Heart left ventricle (tissue), 16 donors: ENCODE measurements around the gene CNN2. TPM values are rescaled to one million over a fixed set of nuclear protein-coding genes. Genes with fewer than 3 reads are reported as not detected.

Experiments used
- ATAC-seq, 4 donors: fragments of 200-7000 bp; cut with Tn5 transposase; one replicate each; pipeline ENCODE4 v1.9.1; 2020 to 2022; ENCODE audit warnings: moderate library complexity in 4 of 4, mild to moderate bottlenecking in 3 of 4, moderate number of reproducible peaks in 1 of 4
- DNase-seq, 5 donors: peaks; one replicate each; pipeline ENCODE4 v3.0.0-alpha.2; 2020
- H3K27ac ChIP-seq, 12 donors: fragments of 200-600 bp; sonication (generic) in 4 of 12; one replicate each; pipeline versions ENCODE4 v1.5.0 to v1.8.0; 2016 to 2022; ENCODE audit warnings: mild to moderate bottlenecking in 2 of 12
- H3K27me3 ChIP-seq, 9 donors: fragments of 200-600 bp; sonication (generic) in 2 of 9; one replicate each; pipeline versions ENCODE4 v1.5.1 to v1.8.0; 2016 to 2022; ENCODE audit warnings: mild to moderate bottlenecking in 3 of 9
- H3K36me3 ChIP-seq, 9 donors: fragments of 200-600 bp; sonication (generic) in 2 of 9; one replicate each; pipeline versions ENCODE4 v1.5.0 to v1.8.0; 2018 to 2022; ENCODE audit warnings: mild to moderate bottlenecking in 2 of 9
- H3K4me1 ChIP-seq, 12 donors: fragments of 200-600 bp; sonication (generic) in 4 of 12; one replicate each; pipeline versions ENCODE4 v1.5.0 to v1.8.0; 2016 to 2022; ENCODE audit warnings: mild to moderate bottlenecking in 3 of 12
- H3K4me3 ChIP-seq, 12 donors: fragments of 200-600 bp; sonication (generic) in 4 of 12; one replicate each; pipeline versions ENCODE4 v1.5.0 to v1.8.0; 2017 to 2022; ENCODE audit warnings: mild to moderate bottlenecking in 9 of 12, moderate library complexity in 4 of 12
- H3K9me3 ChIP-seq, 12 donors: fragments of 200-600 bp; sonication (generic) in 4 of 12; one replicate each; pipeline versions ENCODE4 v1.5.0 to v1.8.0; 2016 to 2022; ENCODE audit warnings: mild to moderate bottlenecking in 1 of 12
- POLR2A ChIP-seq, 2 donors: fragments of 450-650 bp; IDR thresholded peaks; one replicate each; pipeline ENCODE4 v1.6.1; 2017; ENCODE audit warnings: antibody characterized with exemption in 2 of 2, mild to moderate bottlenecking in 2 of 2, moderate library complexity in 2 of 2
- WGBS, 4 donors: extraction: QIAGEN DNeasy Blood & Tissue Kit in 2 of 4; methylation state at CpG; one replicate each; pipeline versions ENCODE4 v1.1.5 to v1.1.7; 2013 to 2018; 5-methylcytosine and 5-hydroxymethylcytosine counted together
- intact Hi-C, 10 donors: fragments of 100-400 bp; cut with DNase I; formaldehyde crosslinking; loops; one replicate each; pipeline versions ENCODE4 v1.11.1 to v1.14.2; 2022
- polyA plus RNA-seq, 2 donors: library from polyadenylated mRNA; stranded (reverse); fragments of 200-250 nt; gene quantifications; one replicate each; pipeline ENCODE4 v1.2.3, GENCODE V29; 2013
- total RNA-seq, 9 donors: library from RNA; depleted of rRNA in 2 of 9; stranded (reverse); fragments of >200 nt in 2 of 9; fragmentation: NEBNext Ultra II Directional in 3 of 9; extraction: Animal tissue kit (Norgen Biotek cat#: 25700) in 3 of 9; gene quantifications; one replicate each; pipeline versions ENCODE4 v1.1.0 to v1.2.4, GENCODE V29; 2016 to 2023
- TF ChIP-seq, protein P1 (sequence below), 12 donors: fragments of 200-600 bp; sonication (generic) in 4 of 12; IDR thresholded peaks; one replicate each; pipeline versions ENCODE4 v1.5.0 to v1.8.0; 2018 to 2022; ENCODE audit warnings: antibody characterized with exemption in 12 of 12, mild to moderate bottlenecking in 5 of 12
- donor health status: ischemic (EF 13 %, LVEDD 7.1; RV severe dilation, severe dysfunction).
- donor health status: healthy with polysubstance abuse.
- donor health status: DM: no; HTN: yes; CAD: no.
- donor health status: DM: no; HTN: no; CAD: no.
- donor health status: ischemic (EF 25% LVEDD 6.9; RV normal size, moderate dysfunction).
- donor health status: ischemic (EF 25% LVEDD 5.7; RV mildly dilated, moderate dysfunction).
- donor health status: healthy.
- donor health status: DM: yes; HTN: yes; CAD: no.
- donor health status: ischemic (EF 35%, LVEDD 5.7; RV mildly dilated, moderate dysfunction).
- donor health status: nonischemic (EF 11% LVEDD 7.7; RV severe dilation, severe dysfunction).
- donor health status: DM: yes; HTN: yes; CAD: no.
- donor health status: PGD.
- donor health status: ischemic (EF 29% LVEDD 5.4; RV normal size, mild dysfunction).
- donor health status: nonischemic (EF 23%, LVEDD 6.1; RV moderate dilation, normal function).

Gene CNN2
- total and polyA plus RNA-seq, 11 donors = 26.2 to 98.5 (median 58.2) TPM

DNA sequence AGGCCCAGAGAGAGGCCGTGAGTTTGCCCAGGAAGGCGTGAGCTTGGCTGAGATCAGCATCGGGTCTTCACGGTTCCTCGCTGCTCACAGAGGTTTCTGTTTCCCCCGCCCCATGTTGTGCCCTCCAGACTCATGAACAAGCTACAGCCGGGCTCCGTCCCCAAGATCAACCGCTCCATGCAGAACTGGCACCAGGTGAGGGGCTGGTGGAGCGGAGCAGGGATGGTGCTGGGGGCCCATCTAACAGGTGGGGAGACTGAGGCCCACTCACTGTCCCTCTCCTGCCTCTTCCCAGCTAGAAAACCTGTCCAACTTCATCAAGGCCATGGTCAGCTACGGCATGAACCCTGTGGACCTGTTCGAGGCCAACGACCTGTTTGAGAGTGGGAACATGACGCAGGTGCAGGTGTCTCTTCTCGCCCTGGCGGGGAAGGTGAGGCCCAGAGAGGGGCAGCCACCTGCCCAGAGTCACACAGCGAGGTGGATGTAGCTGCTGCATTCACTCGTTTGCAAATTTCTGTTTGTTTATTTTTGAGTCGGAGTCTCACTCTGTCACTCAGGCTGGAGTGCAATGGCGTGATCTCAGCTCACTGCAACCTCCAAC is 6.0 kb downstream of the CNN2 start:
- 86 to 90% (median 89%) methylated on average over 20 of the region's 20 CpGs for WGBS, 4 donors
- peaks cover 0 to 46% (median 33%) of the 10 kb centered on the region in 9 donors for H3K36me3 ChIP-seq
- DNase-seq (no peak), ATAC-seq (no peak)
- TF ChIP-seq, protein P1, sequence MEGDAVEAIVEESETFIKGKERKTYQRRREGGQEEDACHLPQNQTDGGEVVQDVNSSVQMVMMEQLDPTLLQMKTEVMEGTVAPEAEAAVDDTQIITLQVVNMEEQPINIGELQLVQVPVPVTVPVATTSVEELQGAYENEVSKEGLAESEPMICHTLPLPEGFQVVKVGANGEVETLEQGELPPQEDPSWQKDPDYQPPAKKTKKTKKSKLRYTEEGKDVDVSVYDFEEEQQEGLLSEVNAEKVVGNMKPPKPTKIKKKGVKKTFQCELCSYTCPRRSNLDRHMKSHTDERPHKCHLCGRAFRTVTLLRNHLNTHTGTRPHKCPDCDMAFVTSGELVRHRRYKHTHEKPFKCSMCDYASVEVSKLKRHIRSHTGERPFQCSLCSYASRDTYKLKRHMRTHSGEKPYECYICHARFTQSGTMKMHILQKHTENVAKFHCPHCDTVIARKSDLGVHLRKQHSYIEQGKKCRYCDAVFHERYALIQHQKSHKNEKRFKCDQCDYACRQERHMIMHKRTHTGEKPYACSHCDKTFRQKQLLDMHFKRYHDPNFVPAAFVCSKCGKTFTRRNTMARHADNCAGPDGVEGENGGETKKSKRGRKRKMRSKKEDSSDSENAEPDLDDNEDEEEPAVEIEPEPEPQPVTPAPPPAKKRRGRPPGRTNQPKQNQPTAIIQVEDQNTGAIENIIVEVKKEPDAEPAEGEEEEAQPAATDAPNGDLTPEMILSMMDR (IDR thresholded peaks at IDR 0.05) = no peak
- no peak for TF ChIP-seq POLR2A (IDR thresholded peaks at IDR 0.05)
- no peak overlapping the region for H3K4me3 ChIP-seq
- peaks cover 0 to 7% (median 0%) of the 10 kb centered on the region in 9 donors for H3K27me3 ChIP-seq
- H3K9me3 ChIP-seq = no peaks in the 10 kb centered on the region
- intact Hi-C loops = loop anchor here in 1 of 10 donors (10.0 kb wide), 1 partner anchor 52 kb away; no protein-coding TSS in a partner anchor
- peaks cover 0 to 33% (median 11%) of the 10 kb centered on the region in 12 donors for H3K4me1 ChIP-seq
- H3K27ac ChIP-seq = no peak overlapping the region

DNA sequence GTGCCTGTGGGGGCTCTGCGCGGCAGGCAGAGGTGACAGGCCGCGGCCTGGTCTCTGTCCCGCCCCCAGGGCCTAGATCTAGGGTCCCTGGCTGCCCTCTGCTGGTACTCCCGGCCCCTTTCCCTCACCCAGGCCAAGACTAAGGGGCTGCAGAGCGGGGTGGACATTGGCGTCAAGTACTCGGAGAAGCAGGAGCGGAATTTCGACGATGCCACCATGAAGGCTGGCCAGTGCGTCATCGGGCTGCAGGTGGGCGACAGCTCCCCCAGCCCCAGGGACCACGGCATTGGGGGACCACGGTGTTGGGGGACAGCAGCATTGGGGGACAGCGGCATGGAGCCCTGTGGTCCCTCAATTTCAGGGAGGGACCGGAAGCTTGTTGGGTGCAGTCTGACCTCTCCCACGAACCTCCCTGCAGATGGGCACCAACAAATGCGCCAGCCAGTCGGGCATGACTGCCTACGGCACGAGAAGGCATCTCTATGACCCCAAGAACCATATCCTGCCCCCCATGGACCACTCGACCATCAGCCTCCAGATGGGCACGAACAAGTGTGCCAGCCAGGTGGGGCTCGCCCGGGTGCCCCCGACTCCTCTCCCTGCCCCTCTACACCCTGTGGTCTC is 9.7 kb downstream of the CNN2 start:
- Histone ChIP-seq H3K4me1 (peaks cover 3 to 44% (median 17%) of the 10 kb centered on the region in 12 donors), H3K4me3 (no peak overlapping the region), H3K27me3 (no peaks in the 10 kb centered on the region), H3K36me3 (peaks cover 0 to 51% (median 35%) of the 10 kb centered on the region in 9 donors), H3K27ac (no peak overlapping the region), H3K9me3 (no peaks in the 10 kb centered on the region)
- WGBS, 4 donors = 85 to 87% (median 87%) methylated on average over 29 of the region's 29 CpGs
- ATAC-seq (no peak), DNase-seq (peak in 1 of 5 donors; percentile 24)
- TF ChIP-seq POLR2A (IDR thresholded peaks at IDR 0.05) = no peak
- TF ChIP-seq, protein P1 (IDR thresholded peaks at IDR 0.05) = no peak
- intact Hi-C loops = loop anchor here in 1 of 10 donors (10.0 kb wide), 1 partner anchor 49 kb away; no protein-coding TSS in a partner anchor

DNA sequence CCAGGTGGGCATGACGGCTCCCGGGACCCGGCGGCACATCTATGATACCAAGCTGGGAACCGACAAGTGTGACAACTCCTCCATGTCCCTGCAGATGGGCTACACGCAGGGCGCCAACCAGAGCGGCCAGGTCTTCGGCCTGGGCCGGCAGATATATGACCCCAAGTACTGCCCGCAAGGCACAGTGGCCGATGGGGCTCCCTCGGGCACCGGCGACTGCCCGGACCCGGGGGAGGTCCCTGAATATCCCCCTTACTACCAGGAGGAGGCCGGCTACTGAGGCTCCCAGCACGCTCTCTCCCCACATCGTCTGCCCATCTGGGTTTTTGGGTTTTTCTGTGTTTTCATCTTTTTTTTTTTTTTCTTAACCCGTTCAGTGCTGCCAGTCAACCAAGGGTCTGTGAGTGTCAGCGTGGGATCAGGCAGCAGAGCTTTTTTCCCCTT is 11.2 kb downstream of the CNN2 start:
- no peak for ATAC-seq
- no peak for DNase-seq
- H3K36me3 ChIP-seq = peaks cover 0 to 40% (median 24%) of the 10 kb centered on the region in 9 donors
- no peaks in the 10 kb centered on the region for H3K9me3 ChIP-seq
- 70 to 77% (median 73%) methylated on average over 18 to 22 of the region's 22 CpGs for WGBS, 4 donors
- no peak for TF ChIP-seq POLR2A (IDR thresholded peaks at IDR 0.05)
- TF ChIP-seq, protein P1 (IDR thresholded peaks at IDR 0.05) = no peak
- peak overlapping the region in 5 of 12 donors; percentile 9 to 92 (median 38) for H3K27ac ChIP-seq
- H3K4me1 ChIP-seq = peaks cover 3 to 53% (median 22%) of the 10 kb centered on the region in 12 donors
- peak overlapping the region in 1 of 12 donors; percentile 33 for H3K4me3 ChIP-seq
- intact Hi-C loops = loop anchor here in 1 of 10 donors (10.0 kb wide), 1 partner anchor 47 kb away; no protein-coding TSS in a partner anchor
- H3K27me3 ChIP-seq = no peaks in the 10 kb centered on the region
